SK-MEL-5 (cell line): ENCODE measurements around the gene SOD3. TPM values are rescaled to one million over a fixed set of nuclear protein-coding genes. Genes with fewer than 3 reads are reported as not detected.

Experiments used
- DNase-seq: peaks from one replicate; pipeline ENCODE4 v3.0.0-alpha.2; 2016; ENCODE audit warnings: low read depth, low spot score
- in situ Hi-C: cut with HindIII; loops from 2 replicates; pipeline ENCODE4 v1.10.0; 2016; ENCODE audit warnings: low sequenced_read_pairs, high pct_unique_total_duplicates, low pct_unique_long_range_greater_than_20kb
- polyA plus RNA-seq, 2 experiments: library from polyadenylated mRNA; depleted of rRNA; stranded (reverse); fragments of >200 nt; gene quantifications; 2 replicates each; pipeline ENCODE4 v1.2.3, GENCODE V29; 2015
- total RNA-seq: library from RNA; depleted of rRNA; stranded (reverse); fragments of >200 nt; shearing (Covaris generic); gene quantifications from 2 replicates; pipeline ENCODE4 v1.2.3, GENCODE V29; 2014; rRNA removed

SOD3 gene, protein sequence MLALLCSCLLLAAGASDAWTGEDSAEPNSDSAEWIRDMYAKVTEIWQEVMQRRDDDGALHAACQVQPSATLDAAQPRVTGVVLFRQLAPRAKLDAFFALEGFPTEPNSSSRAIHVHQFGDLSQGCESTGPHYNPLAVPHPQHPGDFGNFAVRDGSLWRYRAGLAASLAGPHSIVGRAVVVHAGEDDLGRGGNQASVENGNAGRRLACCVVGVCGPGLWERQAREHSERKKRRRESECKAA
- total RNA-seq, result not detected in 2 replicates
- polyA plus RNA-seq (2015; cell fraction: cytosol; rRNA removed), result 0.08 and 0.11 TPM in 2 replicates
- not detected in 2 replicates for polyA plus RNA-seq (2015; cell fraction: nucleus; rRNA removed)

DNA sequence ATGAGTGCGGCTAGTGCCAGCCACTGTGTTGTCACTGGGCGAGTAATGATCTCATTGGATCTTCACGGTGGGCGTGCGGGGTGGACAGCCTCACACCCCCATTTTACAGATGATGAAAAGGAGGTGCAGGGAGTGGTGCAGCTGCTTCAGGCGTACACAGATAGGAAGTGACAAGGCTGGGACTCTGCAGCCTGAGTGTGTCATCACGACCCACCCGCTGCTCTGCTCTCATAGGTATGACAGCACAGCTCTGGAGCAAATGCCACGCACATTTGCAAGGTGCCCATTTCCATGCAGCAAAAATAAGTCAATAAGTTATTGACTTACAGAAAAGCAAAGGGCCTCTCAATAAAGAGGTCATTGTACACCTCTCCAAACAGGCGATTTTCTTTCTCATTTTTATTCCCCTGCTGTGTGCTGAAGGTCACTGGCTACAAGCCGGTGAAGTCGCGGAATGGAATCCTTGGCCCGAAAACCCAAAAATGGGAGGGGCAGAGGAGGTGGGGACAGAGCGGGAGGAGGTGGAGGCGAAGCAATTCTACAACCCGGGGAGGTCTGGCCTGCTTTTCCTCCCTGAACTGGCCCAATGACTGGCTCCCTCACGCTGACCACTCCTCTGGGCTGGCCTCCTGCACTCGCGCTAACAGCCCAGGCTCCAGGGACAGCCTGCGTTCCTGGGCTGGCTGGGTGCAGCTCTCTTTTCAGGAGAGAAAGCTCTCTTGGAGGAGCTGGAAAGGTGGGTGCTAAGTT, at the start of gene SOD3:
TSS of gene SOD3 (plus strand) at position 658 of the 750 bp plus-strand sequence. CDS start 3,949 bp downstream, outside the sequence.
- DNase-seq, result no peak
- in situ Hi-C loops, result no loop called here

DNA sequence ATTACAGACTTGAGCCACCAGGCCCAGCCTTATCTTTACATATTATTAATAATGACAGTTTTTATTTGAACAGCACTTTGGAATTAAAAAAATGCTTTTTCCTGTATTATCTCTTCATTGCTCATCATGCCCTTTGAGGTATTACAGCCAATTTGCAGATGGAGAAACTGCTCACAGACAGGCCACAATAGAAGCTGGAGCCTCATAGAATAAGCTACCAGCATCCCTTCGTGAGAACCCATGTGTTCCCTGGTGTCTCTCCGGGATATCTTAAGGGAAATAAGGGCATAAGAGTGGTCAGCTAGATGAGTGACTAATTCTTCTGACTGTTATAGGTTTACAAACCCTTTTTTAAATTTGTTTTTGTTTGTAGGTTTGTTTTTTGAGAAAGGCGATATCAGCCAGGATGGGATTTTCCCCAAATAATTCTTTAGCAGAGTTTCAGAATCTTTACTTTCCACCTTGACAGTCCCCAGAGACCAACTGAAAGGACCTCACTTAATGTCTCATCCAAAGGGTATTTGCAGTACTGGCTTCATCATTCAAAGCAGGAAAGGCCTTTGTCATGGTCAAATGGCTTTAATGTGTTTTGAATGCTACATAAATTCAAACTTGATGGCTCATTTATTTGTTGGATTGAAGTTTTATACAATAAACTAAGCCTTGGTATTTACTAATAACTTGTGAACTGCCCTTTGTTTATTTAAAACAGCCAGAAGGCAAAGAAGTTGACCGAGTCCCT, 48.0 kb upstream of the SOD3 start:
- in situ Hi-C loops, result no loop called here
- no peak for DNase-seq

DNA sequence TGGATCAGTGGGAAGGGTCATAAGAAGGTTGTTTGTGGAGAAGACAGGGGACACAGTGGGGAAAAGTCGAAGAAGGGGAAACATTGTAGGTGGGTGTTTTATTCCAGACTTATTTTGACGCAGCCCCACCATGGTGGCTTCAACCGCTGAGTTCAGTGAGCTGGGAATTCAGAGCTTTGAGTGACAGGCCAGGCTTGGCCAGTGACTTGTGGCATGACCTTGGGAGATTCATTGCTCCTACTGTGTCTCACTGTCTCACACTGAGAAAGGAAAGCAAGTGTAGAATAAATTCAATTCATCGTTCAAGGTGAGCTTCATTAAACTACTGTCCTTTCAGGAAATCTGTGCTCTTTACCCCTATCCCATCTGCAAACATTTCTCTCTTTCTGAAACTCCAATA, 47.4 kb upstream of the SOD3 start:
- no peak for DNase-seq
- in situ Hi-C loops, result no loop called here

DNA sequence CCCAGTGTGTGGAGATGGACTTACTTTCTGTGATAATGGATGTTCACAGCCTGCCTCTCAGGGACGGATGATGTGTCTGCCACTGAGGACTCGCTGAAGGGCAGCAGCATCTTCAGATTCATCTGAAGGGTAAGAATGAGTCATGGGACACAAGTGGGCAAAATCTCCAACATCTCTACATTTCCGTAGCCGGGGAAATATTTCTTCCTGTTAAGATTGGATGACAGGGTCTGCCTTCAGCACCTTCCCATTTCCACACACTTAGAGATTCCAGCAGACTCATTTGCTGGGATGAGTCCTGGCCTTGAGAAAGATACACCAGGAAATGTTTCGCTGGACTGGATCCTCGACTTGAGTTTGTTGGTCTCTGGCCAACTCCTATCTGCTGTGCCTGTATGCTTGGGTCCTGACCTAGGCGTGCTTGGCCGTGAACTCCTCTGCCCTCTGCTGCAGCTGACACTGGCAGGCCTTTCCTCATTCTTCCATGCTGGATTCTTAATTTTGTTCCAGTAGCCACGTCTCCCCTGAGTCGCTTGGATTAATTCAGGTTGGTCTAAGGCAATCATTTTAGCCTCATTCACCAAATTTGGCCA, 46.5 kb upstream of the SOD3 start:
- in situ Hi-C loops, result no loop called here
- no peak for DNase-seq

DNA sequence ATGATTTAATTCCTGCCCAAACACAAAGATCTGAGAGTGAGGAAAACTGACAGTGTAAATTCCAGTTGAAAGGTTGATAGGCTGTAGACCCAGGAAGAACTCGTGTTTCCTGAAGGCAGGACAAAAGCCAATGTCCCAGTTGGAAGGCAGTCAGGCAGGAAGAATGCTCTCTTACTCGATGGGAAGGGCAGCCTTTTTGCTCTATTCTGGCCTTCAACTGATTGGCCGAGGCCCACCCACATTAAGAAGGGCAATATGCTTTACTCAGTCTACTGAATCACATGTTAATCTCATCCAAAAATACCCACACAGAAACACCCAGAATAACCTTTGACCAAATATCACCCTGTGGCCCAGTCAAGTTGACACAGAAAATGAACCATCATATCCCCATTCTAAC, 45.3 kb upstream of the SOD3 start:
- in situ Hi-C loops, result no loop called here

DNA sequence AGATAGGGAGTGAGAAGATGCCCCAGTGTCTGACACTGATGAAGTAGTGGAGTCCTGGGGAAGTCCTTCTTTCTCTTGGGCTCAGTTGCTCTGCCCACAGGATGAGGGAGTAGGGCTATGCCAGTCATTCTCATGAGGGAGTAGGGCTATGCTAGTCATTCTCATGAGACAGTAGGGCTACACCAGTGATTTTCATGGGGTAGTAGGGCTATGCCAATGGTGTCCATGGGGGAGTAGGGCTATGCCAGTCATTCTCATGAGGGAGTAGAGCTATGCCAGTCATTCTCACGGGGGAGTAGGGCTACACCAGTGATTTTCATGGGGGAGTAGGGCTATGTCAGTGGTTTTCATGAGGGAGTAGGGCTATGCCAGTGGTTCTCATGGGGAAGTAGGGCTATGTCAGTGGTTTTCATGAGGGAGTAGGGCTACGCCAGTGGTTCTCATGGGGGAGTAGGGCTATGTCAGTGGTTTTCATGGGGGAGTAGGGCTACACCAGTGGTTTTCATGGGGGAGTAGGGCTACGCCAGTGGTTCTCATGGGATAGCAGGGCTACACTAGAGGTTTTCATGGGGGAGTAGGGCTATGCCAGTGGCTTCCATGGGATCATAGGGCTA, 43.3 kb upstream of the SOD3 start:
- in situ Hi-C loops, result no loop called here
- no peak for DNase-seq

More for the DNA sequence above, 45.3 kb upstream of the SOD3 start:
- DNase-seq, result no peak

DNA sequence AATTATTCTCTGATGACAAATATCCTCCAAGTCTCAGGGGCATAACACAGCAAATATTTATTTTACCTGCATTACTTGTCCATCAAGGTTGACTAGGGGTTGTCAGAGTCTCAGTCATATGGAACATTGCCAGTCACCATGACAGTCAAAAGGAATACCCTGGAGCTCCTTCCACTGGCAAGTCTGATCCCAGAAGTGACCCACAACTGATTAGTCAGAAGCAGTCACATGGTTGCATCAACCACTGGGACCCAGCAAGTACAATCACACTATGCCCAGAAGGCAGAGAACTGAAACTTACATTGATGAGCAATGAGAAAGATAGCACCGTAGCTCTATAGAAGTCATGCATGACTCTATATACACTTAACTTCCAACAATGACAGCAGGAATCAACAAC, 41.9 kb upstream of the SOD3 start:
- DNase-seq, result peak; percentile 67
- in situ Hi-C loops, result no loop called here

DNA sequence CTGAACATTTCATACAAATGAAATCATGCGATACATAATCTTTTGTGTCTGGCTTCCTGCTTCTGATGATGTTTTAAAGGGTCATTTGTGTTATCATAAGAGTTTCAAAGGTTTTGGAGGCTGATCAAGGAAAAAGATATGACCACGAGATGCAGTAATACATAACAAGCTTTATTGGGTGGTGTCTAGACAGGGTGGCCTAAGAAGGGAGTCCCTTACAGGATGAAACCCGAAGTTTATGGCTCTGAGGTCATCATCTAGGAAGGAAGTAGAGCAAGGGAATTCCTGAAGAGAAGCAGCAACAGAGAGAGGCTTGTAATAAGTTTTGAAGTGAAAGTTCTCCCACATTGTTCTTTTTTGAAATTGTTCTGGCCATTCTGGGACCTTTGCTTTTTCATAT, 40.8 kb upstream of the SOD3 start:
- peak; percentile 42 for DNase-seq
- in situ Hi-C loops, result no loop called here

DNA sequence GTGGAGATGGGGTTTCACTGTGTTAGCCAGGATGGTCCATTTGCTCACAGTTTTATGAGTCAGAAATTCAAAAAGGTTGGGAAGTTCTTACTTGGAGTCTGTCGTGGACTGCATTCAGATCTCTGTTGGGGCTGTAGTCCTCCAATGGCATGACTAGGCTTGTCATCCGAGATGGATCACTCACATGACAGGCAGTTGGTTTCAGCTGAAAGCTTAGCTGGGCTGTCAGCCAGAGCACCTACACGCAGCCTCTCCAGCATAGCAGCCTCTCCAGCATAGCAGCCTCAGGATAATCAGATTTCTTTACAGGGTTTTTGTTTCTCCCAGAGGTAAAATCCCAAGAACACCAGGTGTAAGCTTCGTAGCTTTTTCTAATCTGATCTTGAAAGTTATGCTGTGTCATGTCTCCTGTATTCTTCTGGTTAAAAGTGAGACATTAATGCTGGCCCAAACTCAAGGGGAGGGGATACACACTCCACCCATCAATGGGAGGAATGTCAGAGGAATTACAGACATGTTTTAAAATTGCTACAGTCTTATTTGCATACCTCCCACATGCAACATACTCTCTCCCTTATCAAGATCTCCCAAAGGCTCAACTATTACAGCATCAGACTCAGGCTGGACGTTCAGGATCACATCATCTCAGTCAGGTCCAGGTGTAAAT, 31.6 kb upstream of the SOD3 start:
- DNase-seq, result peak; percentile 44
- in situ Hi-C loops, result no loop called here

DNA sequence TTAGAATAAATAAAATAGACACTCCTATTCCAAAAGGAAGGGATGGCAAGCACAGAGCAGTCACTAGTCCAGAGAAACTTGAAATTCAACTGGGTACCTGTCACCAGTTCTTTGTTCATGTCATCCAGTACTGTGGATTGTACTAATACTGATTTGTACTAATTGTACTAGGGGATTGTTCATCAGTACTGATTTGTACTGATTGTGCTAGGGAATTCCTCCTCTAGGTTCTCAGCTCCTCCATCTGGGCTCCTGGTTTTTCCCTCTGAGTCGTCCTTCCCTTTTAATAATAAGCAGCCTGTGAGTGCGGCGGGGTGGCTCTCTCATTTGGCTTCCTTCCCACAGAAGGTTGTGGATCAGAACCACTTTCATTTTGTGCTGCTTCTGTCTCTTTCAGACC, 31.0 kb upstream of the SOD3 start:
- DNase-seq, result no peak
- in situ Hi-C loops, result no loop called here

DNA sequence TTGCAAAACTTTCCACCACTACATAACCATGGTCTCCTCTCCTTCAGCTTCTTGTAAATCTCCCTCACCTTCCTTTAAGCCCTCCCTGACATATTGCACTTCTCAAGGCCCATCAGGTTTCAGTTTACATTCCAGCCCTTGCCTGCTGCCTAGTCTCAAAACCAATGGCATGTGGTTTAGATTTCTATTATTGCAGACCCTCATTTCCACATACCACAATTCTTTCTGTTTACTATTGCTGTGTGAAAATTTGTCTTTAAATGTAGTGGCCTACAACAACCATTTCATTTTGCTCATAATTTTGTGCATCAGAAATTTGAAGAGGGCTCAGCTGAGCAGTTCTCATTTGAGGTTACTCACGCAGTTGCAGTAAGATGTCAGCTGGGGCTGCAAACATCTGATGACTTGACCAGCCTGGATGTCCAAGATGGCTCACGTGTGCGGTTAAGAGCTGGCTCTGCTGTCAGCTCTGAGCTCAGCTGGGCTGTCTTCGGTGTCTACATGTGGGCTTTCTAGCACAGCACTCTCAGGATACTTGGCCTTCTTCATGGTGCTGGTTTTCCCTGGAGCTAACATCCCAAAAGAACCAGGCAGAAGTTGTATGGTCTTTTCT, 29.9 kb upstream of the SOD3 start:
- in situ Hi-C loops, result no loop called here
- DNase-seq, result no peak

DNA sequence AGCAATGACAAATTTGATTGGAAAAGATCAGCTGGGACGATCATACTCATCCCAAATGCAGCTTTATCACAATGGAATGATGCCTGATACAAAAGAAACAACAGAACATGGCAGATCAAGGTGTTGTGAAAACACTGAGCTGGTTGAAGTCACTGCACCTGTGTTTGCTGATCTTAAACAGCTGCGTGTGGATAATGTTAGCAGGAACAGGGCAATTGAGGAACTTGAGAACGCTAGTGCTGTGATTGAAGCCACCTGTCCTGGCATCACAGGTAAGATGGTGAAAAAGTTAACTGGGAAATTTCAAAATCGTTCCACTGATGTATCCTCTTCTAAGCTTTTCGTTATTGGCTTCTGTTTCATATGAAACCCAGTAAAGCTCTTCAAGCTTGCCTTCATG, 27.4 kb upstream of the SOD3 start:
- in situ Hi-C loops, result no loop called here
- no peak for DNase-seq

DNA sequence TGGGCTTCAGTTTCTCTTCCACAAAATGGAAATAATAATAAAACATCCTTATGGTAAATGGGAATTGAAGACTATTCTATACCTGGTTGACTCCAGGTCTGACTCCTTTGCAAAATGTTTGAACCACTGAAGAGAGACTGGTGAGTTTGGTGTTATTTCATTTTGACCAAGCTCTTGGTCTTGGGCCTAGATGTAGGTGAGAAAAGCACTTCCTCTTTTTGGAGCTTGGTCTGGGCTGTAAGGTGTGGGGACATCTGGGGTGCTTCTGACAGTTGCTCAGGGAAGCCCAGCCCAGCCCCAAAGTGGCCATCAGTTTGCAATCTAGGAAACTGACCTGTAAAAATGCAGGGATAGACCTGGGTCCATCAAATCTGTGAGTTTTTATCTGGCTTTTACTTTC, 26.8 kb upstream of the SOD3 start:
- no peak for DNase-seq
- in situ Hi-C loops, result no loop called here

DNA sequence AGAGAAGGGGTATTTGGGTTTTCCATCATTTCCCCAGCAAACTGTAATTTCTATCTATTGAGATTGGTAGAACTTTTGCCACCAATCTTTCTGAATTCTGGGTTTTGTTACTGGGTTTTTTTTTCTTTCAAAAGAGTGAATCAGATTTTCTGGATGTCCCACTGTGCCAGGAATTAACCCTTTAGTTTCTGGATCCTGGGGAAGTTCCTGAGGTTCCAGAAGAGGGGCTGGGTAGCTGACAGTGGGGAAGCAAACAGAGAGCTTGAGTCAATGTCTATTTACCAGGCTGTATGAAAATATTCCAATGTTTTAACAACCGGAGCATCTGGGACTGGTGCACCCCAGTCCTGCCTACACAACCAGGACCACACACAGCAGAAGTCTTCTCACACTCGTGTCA, 25.8 kb upstream of the SOD3 start:
- in situ Hi-C loops, result no loop called here

DNA sequence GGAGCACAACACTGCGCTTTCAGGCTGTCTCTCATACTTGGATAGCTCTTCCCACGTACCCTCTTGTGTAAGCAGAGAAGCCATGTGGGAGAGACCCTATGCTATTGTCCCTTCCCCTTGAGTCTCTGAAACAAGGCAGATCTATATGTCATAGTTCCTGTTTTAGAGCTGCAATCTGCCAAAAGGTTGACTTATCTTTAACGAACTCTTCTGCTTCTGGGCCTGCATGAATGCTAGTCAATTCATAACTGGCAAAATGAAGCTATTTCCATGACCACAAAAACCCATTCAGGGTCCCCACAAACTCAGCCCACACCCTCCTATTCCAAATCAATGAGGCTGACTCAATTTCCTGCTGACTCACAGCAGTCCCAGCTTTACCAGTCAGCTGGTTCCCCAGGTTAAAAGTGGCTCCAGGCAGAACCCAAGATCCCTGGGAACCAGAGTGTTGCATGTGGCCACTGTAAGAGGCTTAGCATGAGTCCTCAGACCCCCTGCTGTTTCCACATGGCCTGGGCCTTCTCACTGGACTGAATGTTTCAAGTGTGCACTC, 25.3 kb upstream of the SOD3 start:
- peak; percentile 55 for DNase-seq
- in situ Hi-C loops, result no loop called here

More for the DNA sequence above, 25.8 kb upstream of the SOD3 start:
- no peak for DNase-seq

DNA sequence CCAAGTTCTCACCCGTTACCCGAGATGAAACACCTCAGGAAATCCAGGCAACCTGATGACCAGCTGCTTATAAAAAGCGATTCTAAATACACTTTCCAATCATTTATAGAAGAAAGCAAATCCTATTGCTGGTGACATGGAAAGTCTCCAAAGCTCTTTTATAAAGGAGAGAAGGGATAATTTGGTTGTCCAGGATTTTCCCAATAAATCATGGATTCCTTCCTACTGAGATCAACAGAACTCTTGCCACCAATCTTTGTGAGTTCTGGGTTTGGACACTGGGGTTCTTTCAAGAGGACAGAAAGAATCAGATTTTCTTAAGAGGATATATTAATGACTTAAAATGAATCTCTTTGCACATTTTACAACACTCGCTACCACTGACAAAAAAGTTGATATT, 24.7 kb upstream of the SOD3 start:
- no peak for DNase-seq
- in situ Hi-C loops, result no loop called here

DNA sequence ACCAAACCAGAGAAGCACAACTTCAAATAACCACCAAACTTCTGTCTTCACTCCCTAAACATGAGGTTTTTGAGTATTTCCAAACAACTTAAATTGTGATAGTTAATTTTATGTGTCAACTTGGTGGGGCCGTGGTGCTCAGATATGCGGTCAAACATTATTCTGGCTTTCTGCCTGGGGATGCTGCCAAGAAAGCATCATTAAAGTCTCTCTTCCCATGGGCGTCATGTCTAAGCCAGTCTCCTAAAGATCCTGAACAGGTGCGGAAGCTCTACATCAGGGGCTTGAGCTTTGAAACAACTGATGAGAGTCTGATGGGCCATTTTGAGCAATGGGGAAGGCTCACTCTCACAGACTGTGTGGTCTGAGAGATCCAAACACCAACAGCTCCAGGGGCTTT, 24.1 kb upstream of the SOD3 start:
- DNase-seq, result no peak
- in situ Hi-C loops, result no loop called here
